GM12878 (cell line): Measurements from ENCODE around the gene USP10. TPM values are rescaled to one million over a fixed set of nuclear protein-coding genes. Genes with fewer than 3 reads are reported as not detected.

Experiments
- ATAC-seq: fragments of 200-7000 bp; cut with Tn5 transposase; 3 replicates; pipeline ENCODE4 v1.9.1; 2020; ENCODE audit warnings: mild to moderate bottlenecking, moderate library complexity
- BruUV-seq: library from RNA; stranded (reverse); fragments of 400-500 nt; replicated peaks from 2 replicates; lab custom pipeline; 2021; lab: Mats Ljungman, UMichigan
- CTCF ChIA-PET: fragments of 300-600 bp; sonication (Branson Sonifier 250); formaldehyde crosslinking; extraction: SDS; loops from one replicate; lab custom pipeline; 2021; ENCODE audit warnings: inconsistent platforms; lab: Yijun Ruan, JAX
- POLR2A ChIA-PET: fragments of 350-600 bp; formaldehyde crosslinking; extraction: SDS; loops from one replicate; lab custom pipeline; 2021; ENCODE audit warnings: inconsistent platforms; lab: Charles Lee
- RAD21 ChIA-PET: fragments of 300-600 bp; sonication (Branson Sonifier 250); formaldehyde crosslinking; loops from one replicate; lab custom pipeline; 2023; ENCODE audit warnings: antibody characterized with exemption; ENCODE audit not compliant: unreplicated experiment; lab: Charles Lee
- SMC1A ChIA-PET: fragments of 300-600 bp; sonication (Branson Sonifier 250); formaldehyde crosslinking; loops from one replicate; lab custom pipeline; 2023; ENCODE audit not compliant: unreplicated experiment, uncharacterized antibody; lab: Charles Lee
- DNase-seq: peaks from one replicate; pipeline ENCODE4 v3.0.0-alpha.2; 2011; ENCODE audit warnings: low read depth, low spot score
- FAIRE-seq: peaks from 3 replicates; lab custom pipeline; 2011; peaks lifted over from hg19 to GRCh38; lab: Jason Lieb, UNC
- H2AFZ ChIP-seq: 2 replicates; pipeline ENCODE4 v1.6.0; 2011; ENCODE audit warnings: low read depth, low read length, control low read depth; ENCODE audit not compliant: control insufficient read depth
- H3K27ac ChIP-seq: 2 replicates; pipeline ENCODE4 v1.5.1; 2011; ENCODE audit warnings: control low read depth; ENCODE audit not compliant: control insufficient read depth, insufficient read depth
- H3K27me3 ChIP-seq, 2 experiments: replicated peaks in 1 of 2; 2 replicates each; pipeline versions ENCODE4 v1.6.0 to v1.6.1; 2011; ENCODE audit warnings: low read length in 1 of 2; ENCODE audit not compliant: control insufficient read depth in 2 of 2, insufficient read depth in 2 of 2
- H3K36me3 ChIP-seq, 2 experiments: 2 replicates each; pipeline ENCODE4 v1.5.1; 2011; ENCODE audit warnings: low read length in 1 of 2; ENCODE audit not compliant: control insufficient read depth in 2 of 2, insufficient read depth in 2 of 2
- H3K4me1 ChIP-seq: 2 replicates; pipeline ENCODE4 v1.6.1; 2011; ENCODE audit warnings: mild to moderate bottlenecking, low read length, moderate library complexity, mixed read lengths; ENCODE audit not compliant: control insufficient read depth, insufficient read depth
- H3K4me2 ChIP-seq: 2 replicates; pipeline ENCODE4 v1.6.0; 2011; ENCODE audit warnings: control low read depth; ENCODE audit not compliant: control insufficient read depth, insufficient read depth
- H3K4me3 ChIP-seq: fragments of 200-600 bp; sonication (generic); 2 replicates; pipeline ENCODE4 v1.5.1; 2016
- H3K79me2 ChIP-seq: 2 replicates; pipeline ENCODE4 v1.6.0; 2011; ENCODE audit warnings: low read length; ENCODE audit not compliant: control insufficient read depth, insufficient read depth
- H3K9ac ChIP-seq: 2 replicates; pipeline ENCODE4 v1.8.0; 2011; ENCODE audit warnings: low read length, control low read depth, mixed read lengths; ENCODE audit not compliant: control insufficient read depth, insufficient read depth
- H3K9me3 ChIP-seq: replicated peaks from 3 replicates; pipeline ENCODE4 v1.5.1; 2011; ENCODE audit warnings: mild to moderate bottlenecking, low read length; ENCODE audit not compliant: control insufficient read depth, insufficient read depth
- H4K20me1 ChIP-seq: 2 replicates; pipeline ENCODE4 v1.6.0; 2011; ENCODE audit not compliant: control insufficient read depth, insufficient read depth
- BCL11A ChIP-seq: IDR thresholded peaks from 2 replicates; pipeline ENCODE4 v1.6.1; 2011; ENCODE audit warnings: low read depth, low read length
- CBX3 ChIP-seq: fragments of 200-600 bp; sonication (generic); IDR thresholded peaks from 2 replicates; pipeline ENCODE4 v1.6.1; 2016; ENCODE audit warnings: low read depth, borderline replicate concordance
- CHD4 ChIP-seq: fragments of 200-600 bp; sonication (generic); IDR thresholded peaks from 2 replicates; pipeline ENCODE4 v1.6.1; 2016; ENCODE audit warnings: mild to moderate bottlenecking
- CREB1 ChIP-seq: IDR thresholded peaks from 2 replicates; pipeline ENCODE4 v1.6.1; 2012; ENCODE audit warnings: low read depth, mild to moderate bottlenecking, inconsistent platforms
- DPF2 ChIP-seq: fragments of 450-650 bp; IDR thresholded peaks from 2 replicates; pipeline ENCODE4 v1.6.1; 2017; ENCODE audit warnings: mild to moderate bottlenecking
- E2F4 ChIP-seq: IDR thresholded peaks from 2 replicates; pipeline ENCODE4 v1.6.1; 2012; ENCODE audit warnings: low read depth, low read length, improper control_type of control experiment
- HSF1 ChIP-seq: fragments of 150-350 bp; IDR thresholded peaks from 2 replicates; pipeline ENCODE4 v1.6.1; 2014; ENCODE audit warnings: mild to moderate bottlenecking, low read depth, low read length
- JUNB ChIP-seq: IDR thresholded peaks from 2 replicates; pipeline ENCODE4 v1.6.1; 2016; ENCODE audit warnings: antibody characterized with exemption, mild to moderate bottlenecking
- JUND ChIP-seq: IDR thresholded peaks from 2 replicates; pipeline ENCODE4 v1.6.1; 2012; ENCODE audit warnings: low read depth, mild to moderate bottlenecking, low read length, improper control_type of control experiment, moderate library complexity
- KAT2A ChIP-seq: conservative IDR thresholded peaks from 2 replicates; pipeline ENCODE4 v1.6.1; 2011; ENCODE audit warnings: low read depth, low read length; ENCODE audit not compliant: control insufficient read depth
- KDM1A ChIP-seq: fragments of 200-600 bp; sonication (generic); IDR thresholded peaks from 2 replicates; pipeline ENCODE4 v1.6.1; 2016; ENCODE audit warnings: borderline replicate concordance
- NFYA ChIP-seq: IDR thresholded peaks from 2 replicates; pipeline ENCODE4 v1.6.1; 2011; ENCODE audit warnings: low read depth, mild to moderate bottlenecking, low read length, improper control_type of control experiment, borderline replicate concordance
- PML ChIP-seq: IDR thresholded peaks from 2 replicates; pipeline ENCODE4 v1.6.1; 2012; ENCODE audit warnings: low read length, inconsistent platforms
- RAD51 ChIP-seq: fragments of 450-650 bp; IDR thresholded peaks from 2 replicates; pipeline ENCODE4 v1.6.1; 2016; ENCODE audit warnings: moderate library complexity, mild to moderate bottlenecking, inconsistent platforms
- SIN3A ChIP-seq: IDR thresholded peaks from 2 replicates; pipeline ENCODE4 v1.6.1; 2012; ENCODE audit warnings: low read depth, low read length, improper control_type of control experiment
- SUPT20H ChIP-seq: IDR thresholded peaks from 2 replicates; pipeline ENCODE4 v1.6.1; 2011; ENCODE audit warnings: low read depth, mild to moderate bottlenecking, low read length, moderate library complexity, borderline replicate concordance; ENCODE audit not compliant: control insufficient read depth
- USF1 ChIP-seq: IDR thresholded peaks from 2 replicates; pipeline ENCODE4 v1.6.1; 2011; ENCODE audit warnings: borderline replicate concordance, low read depth, mild to moderate bottlenecking, moderate library complexity, mixed read lengths, low read length; ENCODE audit not compliant: insufficient read depth; ENCODE audit errors: extremely low read length
- WGBS: methylation state at CpG from one replicate; pipeline ENCODE4 v1.1.6; 2016; ENCODE audit warnings: low lambda C conversion rate; ENCODE audit not compliant: insufficient replicate concordance, insufficient coverage; ENCODE audit errors: missing lambda C conversion rate; 5-methylcytosine and 5-hydroxymethylcytosine counted together
- in situ Hi-C: fragments of 300-500 bp; cut with MboI; formaldehyde crosslinking; loops from 9 replicates; pipeline ENCODE4 v1.14.3; 2018; ENCODE audit warnings: mixed read lengths
- intact Hi-C: fragments of 100-400 bp; cut with micrococcal nuclease; formaldehyde crosslinking; loops from one replicate; pipeline ENCODE4 v1.14.2; 2022; ENCODE audit not compliant: unreplicated experiment
- polyA plus RNA-seq, 11 experiments: library from polyadenylated mRNA; depleted of rRNA in 4 of 11; unstranded in 6 of 11; stranded (reverse) in 5 of 11; fragments of >200 nt; fragmentation: Nextera tagmentation in 4 of 11; fragmentation: Illumina TruSeq in 1 of 11; extraction: Ambion mirVana in 4 of 11; extraction: Trizol in 1 of 11; gene quantifications; 1 replicate in 1 of 11; 2 replicates in 10 of 11; pipeline versions ENCODE4 v1.2.1 to v1.2.3, GENCODE V29; 2011 to 2016; ENCODE audit warnings: inconsistent platforms in 2 of 11, missing spikeins in 2 of 11, low read depth in 1 of 11
- total RNA-seq, 4 experiments: library from RNA; depleted of rRNA in 3 of 4; stranded (reverse); fragments of >200 nt in 3 of 4; fragmentation: Illumina TruSeq in 1 of 4; extraction: Trizol in 1 of 4; gene quantifications; 2 replicates each; pipeline versions ENCODE4 v1.2.1 to v1.2.3, GENCODE V29; 2013 to 2021
- TF ChIP-seq, protein P1 (sequence below): fragments of 450-650 bp; IDR thresholded peaks from 2 replicates; pipeline ENCODE4 v1.6.1; 2014; ENCODE audit warnings: mild to moderate bottlenecking
- TF ChIP-seq, protein P2 (sequence below): fragments of 450-650 bp; IDR thresholded peaks from 2 replicates; pipeline ENCODE4 v1.6.1; 2016; ENCODE audit warnings: mild to moderate bottlenecking

USP10 gene
- total and polyA plus RNA-seq, 10 of the 15 experiments (the other 5 are each of a cell fraction or from before 2014, with no cell fraction given) = 46.1 to 160 (median 105) TPM

DNA sequence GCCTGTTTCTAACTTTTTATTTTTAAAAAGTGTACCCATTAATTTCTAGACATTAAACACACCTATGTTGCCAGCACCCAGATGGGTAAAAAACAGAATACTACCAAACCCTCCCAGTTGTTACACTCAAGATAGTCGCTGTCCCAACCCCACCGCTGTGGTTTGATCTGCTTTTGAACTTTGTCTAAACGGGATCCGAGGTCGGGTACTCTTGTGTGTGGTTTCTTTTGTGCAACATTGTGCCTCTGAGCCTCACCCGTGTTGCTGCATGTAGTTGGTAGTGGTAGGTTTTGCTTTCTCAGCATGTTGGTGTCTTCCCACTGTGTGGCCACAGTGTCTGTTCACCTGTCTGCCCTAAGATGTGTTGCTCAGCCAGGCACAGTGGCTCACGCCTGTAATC lies 47.2 kb upstream of the USP10 start:
- ChIA-PET RAD21 (no interaction called here), POLR2A (interaction anchor here (0.6 kb wide), 1 partner anchor 100 kb away, joined by 3 read pairs; no protein-coding TSS in a partner anchor), CTCF (interaction anchor here (1.0 to 3.5 kb wide), 4 partner anchors 20 to 86 kb away, joined by 3 to 15 read pairs (median 4); no protein-coding TSS in a partner anchor), SMC1A (interaction anchor here (0.8 kb wide), 1 partner anchor 30 kb away, joined by 4 read pairs; no protein-coding TSS in a partner anchor)
- no peak overlapping the region for H3K9ac ChIP-seq
- no peaks in the 10 kb centered on the region for H3K27me3 ChIP-seq
- H3K9me3 ChIP-seq = no peaks in the 10 kb centered on the region
- H2AFZ ChIP-seq = no peak overlapping the region
- H3K4me3 ChIP-seq = no peak overlapping the region
- FAIRE-seq (no peak), ATAC-seq (no peak), DNase-seq (no peak)
- peaks cover 11% of the 10 kb centered on the region for H3K4me1 ChIP-seq
- no peak overlapping the region for H3K4me2 ChIP-seq
- in situ Hi-C loops (no loop called here), intact Hi-C loops (no loop called here)
- peaks cover 8 to 17% of the 10 kb centered on the region in 2 experiments for H3K36me3 ChIP-seq
- no peaks in the 10 kb centered on the region for H4K20me1 ChIP-seq
- H3K27ac ChIP-seq = no peak overlapping the region
- WGBS = 93% methylated on average over 7 of the region's 7 CpGs
- TF ChIP-seq SUPT20H = no peak
- TF ChIP-seq PML = no peak
- no peak for TF ChIP-seq KDM1A
- TF ChIP-seq SIN3A = no peak
- TF ChIP-seq CREB1 = no peak
- TF ChIP-seq, protein P1, sequence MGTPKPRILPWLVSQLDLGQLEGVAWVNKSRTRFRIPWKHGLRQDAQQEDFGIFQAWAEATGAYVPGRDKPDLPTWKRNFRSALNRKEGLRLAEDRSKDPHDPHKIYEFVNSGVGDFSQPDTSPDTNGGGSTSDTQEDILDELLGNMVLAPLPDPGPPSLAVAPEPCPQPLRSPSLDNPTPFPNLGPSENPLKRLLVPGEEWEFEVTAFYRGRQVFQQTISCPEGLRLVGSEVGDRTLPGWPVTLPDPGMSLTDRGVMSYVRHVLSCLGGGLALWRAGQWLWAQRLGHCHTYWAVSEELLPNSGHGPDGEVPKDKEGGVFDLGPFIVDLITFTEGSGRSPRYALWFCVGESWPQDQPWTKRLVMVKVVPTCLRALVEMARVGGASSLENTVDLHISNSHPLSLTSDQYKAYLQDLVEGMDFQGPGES = no peak
- TF ChIP-seq CHD4 = no peak
- no peak for TF ChIP-seq USF1
- TF ChIP-seq CBX3 = no peak
- no peak for TF ChIP-seq JUND
- TF ChIP-seq DPF2 = no peak
- TF ChIP-seq, protein P2, sequence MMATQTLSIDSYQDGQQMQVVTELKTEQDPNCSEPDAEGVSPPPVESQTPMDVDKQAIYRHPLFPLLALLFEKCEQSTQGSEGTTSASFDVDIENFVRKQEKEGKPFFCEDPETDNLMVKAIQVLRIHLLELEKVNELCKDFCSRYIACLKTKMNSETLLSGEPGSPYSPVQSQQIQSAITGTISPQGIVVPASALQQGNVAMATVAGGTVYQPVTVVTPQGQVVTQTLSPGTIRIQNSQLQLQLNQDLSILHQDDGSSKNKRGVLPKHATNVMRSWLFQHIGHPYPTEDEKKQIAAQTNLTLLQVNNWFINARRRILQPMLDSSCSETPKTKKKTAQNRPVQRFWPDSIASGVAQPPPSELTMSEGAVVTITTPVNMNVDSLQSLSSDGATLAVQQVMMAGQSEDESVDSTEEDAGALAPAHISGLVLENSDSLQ = no peak
- no peak for TF ChIP-seq E2F4
- TF ChIP-seq KAT2A = no peak
- TF ChIP-seq RAD51 = no peak
- no peak for TF ChIP-seq NFYA
- TF ChIP-seq HSF1 = no peak
- no peak for TF ChIP-seq BCL11A
- no peak for TF ChIP-seq JUNB
- peaks cover 20% of the 10 kb centered on the region for H3K79me2 ChIP-seq
- no TSS peak for BruUV-seq
